HUES6 (cell line): ENCODE measurements around the gene USP27X.
A peak's percentile ranks its signal among the peaks of the same experiment; 100 is the strongest.

Experiments
- H3K27ac ChIP-seq: 2 replicates; pipeline ENCODE4 v1.7.0; 2013; ENCODE audit warnings: low read depth, mild to moderate bottlenecking, low read length, inconsistent platforms
- H3K27me3 ChIP-seq: 2 replicates; pipeline ENCODE4 v1.6.1; 2013; ENCODE audit warnings: low read length; ENCODE audit not compliant: control insufficient read depth, insufficient read depth
- H3K36me3 ChIP-seq: 2 replicates; pipeline ENCODE4 v1.6.1; 2013; ENCODE audit warnings: low read length; ENCODE audit not compliant: control insufficient read depth, insufficient read depth
- H3K4me1 ChIP-seq: 2 replicates; pipeline ENCODE4 v1.6.1; 2013; ENCODE audit warnings: low read length; ENCODE audit not compliant: control insufficient read depth, insufficient read depth
- H3K4me3 ChIP-seq: 2 replicates; pipeline ENCODE4 v1.5.1; 2013; ENCODE audit warnings: low read depth, low read length
- H3K9ac ChIP-seq: one replicate; pipeline ENCODE4 v1.6.1; 2013; ENCODE audit warnings: mild to moderate bottlenecking, low read length
- H3K9me3 ChIP-seq: 2 replicates; pipeline ENCODE4 v1.6.1; 2013; ENCODE audit warnings: low read depth, low read length; ENCODE audit not compliant: control insufficient read depth, insufficient read depth

USP27X gene

DNA sequence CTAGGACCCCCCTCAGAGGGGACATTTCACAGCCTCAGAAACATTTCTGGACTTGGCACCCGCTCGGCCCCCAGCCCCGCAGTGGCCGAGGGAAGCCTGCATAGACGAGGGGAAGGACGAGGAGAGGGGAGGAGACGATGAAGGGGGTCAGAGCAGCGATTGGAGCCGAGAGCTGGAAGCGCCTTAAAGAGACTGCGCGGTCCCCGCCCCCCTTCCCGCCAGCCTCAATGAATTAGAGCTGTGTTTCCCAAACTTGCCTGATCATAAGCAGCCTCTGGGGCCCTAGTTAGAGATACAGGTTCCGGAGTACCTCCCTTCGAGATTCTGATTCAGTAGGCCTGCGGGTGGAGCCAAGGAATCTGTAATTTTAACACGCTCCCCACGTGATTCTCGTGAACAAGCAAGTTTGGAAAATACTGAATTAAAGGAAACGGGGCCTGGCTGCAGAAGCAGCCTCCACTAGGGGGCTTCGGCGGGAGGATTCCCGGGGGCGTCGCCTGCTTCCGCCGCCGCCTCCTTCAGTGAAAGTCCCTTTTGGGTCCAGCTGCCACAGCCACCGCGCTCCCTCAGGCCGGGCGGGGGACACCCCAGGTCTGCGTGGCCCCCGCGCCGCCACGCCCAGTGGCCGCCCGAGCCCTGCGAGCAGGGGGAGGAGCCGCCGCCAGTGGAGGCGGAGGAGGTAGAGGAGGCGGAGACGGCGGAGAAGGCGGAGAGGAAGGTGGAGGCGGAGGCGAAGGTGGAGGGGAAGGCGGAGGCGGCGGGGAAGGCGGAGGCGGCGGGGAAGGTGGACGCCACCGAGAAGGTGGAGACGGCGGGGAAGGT is at the start of gene USP27X:
TSS of gene USP27X (plus strand) at position 651 of the 822 bp plus-strand sequence. CDS start 824 bp downstream, outside the sequence.
- Histone ChIP-seq H3K4me1 (peaks cover 4% of the 10 kb centered on the region; the same call in 1 of the 2 replicates), H3K9me3 (peaks cover 13% of the 10 kb centered on the region; the same call in 1 of the 2 replicates), H3K4me3 (peak within 1 kb of the TSS; percentile 71), H3K27ac (no peak within 1 kb of the TSS; the same call in 1 of the 2 replicates), H3K36me3 (peaks cover 7% of the 10 kb centered on the region; the same call in 1 of the 2 replicates), H3K9ac (peak within 1 kb of the TSS; percentile 67), H3K27me3 (peaks cover 22% of the 10 kb centered on the region)

DNA sequence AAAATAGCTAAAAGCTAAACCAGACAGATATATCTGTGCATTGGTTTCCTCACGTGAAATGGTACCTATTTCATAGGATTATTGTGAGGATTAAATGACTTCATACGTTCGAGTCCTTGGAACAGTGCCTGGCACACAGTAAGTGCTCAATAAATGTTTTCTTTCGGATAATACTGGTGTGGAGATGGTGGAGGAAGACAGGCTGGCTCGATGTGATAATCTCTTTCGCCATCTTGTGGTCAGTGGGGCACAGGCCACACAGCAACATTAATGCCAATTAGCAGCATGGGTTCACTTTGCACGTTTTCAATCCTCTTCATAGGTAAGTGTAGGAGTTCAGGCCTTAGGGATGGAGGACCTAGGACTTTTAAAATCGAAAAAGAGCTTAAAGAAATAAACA is 40.9 kb upstream of the USP27X start:
- H3K9me3 ChIP-seq: peaks cover 3% of the 10 kb centered on the region; the same call in 1 of the 2 replicates
- no peaks in the 10 kb centered on the region for H3K27me3 ChIP-seq
- H3K36me3 ChIP-seq: no peaks in the 10 kb centered on the region
- no peaks in the 10 kb centered on the region for H3K4me1 ChIP-seq
- no peak overlapping the region for H3K9ac ChIP-seq
- no peak overlapping the region for H3K27ac ChIP-seq
- no peak overlapping the region for H3K4me3 ChIP-seq

DNA sequence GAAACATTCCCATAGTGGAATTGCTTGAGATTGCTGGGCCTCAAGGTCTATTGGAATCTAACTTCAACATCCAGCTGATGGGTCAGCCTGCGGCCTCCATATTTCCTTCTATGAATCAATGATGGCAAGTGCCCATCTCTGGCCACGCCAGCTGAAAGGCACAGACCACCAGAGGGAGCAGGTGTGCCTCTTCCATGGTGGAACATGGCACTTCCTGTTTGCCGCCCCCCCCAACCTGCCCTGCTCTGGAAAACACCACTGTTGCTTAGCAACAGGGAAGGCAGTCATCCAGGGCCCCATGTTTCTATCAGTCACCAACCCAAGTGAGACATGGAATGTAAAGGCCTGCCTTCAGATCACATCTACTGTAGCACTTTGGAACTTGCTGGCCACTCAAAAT is 38.6 kb upstream of the USP27X start:
- Histone ChIP-seq H3K27ac (no peak overlapping the region), H3K9ac (no peak overlapping the region), H3K4me1 (no peaks in the 10 kb centered on the region)

DNA sequence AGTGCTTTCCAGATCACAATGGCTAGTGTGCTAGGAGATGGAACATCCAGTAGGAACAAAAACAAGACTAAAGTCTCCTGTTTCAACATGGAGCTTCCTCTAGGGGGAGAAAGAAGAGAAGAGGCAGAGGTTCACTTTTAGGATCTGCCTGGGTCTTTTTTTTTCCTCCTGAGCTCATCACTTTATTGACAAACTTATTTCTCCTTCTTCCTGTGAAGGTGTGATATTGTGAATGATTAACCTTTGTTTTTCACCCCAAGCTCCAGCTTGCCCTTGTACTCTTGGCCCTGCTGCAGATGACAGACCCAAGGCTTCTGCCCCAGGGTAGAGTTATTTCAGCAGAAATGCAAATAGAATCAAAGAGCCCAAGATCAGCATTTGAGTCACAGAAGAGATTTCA is 36.7 kb upstream of the USP27X start:
- Histone ChIP-seq H3K27me3 (no peaks in the 10 kb centered on the region), H3K4me3 (no peak overlapping the region), H3K4me1 (no peaks in the 10 kb centered on the region), H3K36me3 (no peaks in the 10 kb centered on the region), H3K9me3 (peaks cover 3% of the 10 kb centered on the region; the same call in 1 of the 2 replicates), H3K27ac (no peak overlapping the region), H3K9ac (no peak overlapping the region)

More for the DNA sequence above, 38.6 kb upstream of the USP27X start:
- peaks cover 3% of the 10 kb centered on the region; the same call in 1 of the 2 replicates for H3K9me3 ChIP-seq
- H3K4me3 ChIP-seq: no peak overlapping the region
- no peaks in the 10 kb centered on the region for H3K27me3 ChIP-seq
- no peaks in the 10 kb centered on the region for H3K36me3 ChIP-seq

DNA sequence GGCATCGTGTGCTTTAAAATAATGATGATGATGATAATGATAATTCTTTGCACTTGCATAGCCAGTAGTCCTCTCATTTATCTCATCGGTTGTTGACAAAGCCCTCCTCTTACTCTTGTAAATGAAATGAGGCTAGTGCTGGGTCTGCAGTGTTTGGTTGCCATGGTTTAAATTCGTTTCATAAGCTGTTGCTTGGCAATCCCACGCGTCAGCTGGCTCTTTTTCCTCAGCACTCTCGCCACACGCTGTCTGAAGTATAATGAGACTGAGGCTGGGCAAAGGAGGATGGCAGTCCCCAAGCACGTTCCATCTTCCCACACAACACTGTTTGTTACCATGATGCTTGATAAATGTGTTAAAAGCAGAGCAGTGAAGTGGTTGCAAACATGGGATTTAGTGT is 34.7 kb upstream of the USP27X start:
- no peaks in the 10 kb centered on the region for H3K4me1 ChIP-seq
- no peak overlapping the region for H3K4me3 ChIP-seq
- H3K27ac ChIP-seq: no peak overlapping the region
- H3K27me3 ChIP-seq: no peaks in the 10 kb centered on the region
- H3K9me3 ChIP-seq: peaks cover 3% of the 10 kb centered on the region; the same call in 1 of the 2 replicates
- no peaks in the 10 kb centered on the region for H3K36me3 ChIP-seq
- H3K9ac ChIP-seq: no peak overlapping the region

DNA sequence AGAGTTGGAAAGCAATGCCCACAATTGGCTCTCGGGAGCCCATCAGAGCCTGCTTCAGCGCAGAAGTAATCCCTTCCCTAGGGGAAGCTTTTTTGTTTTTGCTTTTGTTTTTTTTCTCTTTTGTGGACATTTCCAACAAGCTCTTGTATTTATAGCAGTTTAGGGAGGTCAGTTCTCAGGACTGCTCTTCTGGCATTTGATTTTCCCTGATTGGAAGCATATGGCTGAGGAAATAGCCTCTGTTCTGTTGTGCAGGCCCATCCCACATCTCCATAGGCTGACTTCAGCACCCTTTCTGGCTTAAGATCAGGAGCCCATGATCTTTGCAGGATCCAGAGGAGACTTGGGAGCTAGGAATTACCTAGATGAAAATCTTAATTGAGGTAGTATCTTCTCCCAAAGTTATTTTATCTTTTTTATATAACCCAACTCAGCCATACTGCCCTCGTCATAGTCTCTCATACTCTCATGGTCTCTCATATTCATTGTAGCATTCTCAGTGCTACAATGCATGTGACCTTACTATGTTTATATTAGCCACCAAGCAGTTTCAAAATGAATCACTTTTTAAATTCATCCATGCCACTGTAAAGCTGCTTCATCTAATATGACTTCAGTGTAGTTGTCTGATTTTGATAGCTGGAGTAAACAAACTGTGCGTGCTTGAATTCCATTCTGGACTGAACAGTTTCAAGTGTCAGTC is 33.4 kb upstream of the USP27X start:
- Histone ChIP-seq H3K9me3 (peaks cover 2% of the 10 kb centered on the region; the same call in 1 of the 2 replicates), H3K27ac (no peak overlapping the region), H3K4me3 (no peak overlapping the region), H3K4me1 (no peaks in the 10 kb centered on the region), H3K9ac (no peak overlapping the region), H3K27me3 (no peaks in the 10 kb centered on the region), H3K36me3 (no peaks in the 10 kb centered on the region)

DNA sequence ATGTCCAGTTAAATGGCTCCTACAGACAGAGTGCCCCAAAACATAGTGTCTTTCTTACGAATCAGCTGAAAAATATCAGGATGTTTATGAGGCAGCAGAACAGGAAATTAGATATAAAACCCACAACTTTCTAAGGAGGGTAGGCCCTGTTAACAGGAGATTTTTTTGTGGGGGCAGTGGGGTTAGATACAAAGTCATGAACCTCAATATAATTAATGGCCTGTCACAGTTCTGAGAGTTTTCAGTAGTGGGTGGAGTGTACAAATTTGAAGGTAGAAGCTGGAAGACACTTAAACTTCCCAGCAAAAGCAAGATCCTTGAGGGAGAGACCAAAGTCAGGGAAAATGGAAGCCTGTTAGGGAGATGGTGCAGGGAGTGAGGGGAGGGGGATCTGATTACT is 32.8 kb upstream of the USP27X start:
- Histone ChIP-seq H3K27me3 (no peaks in the 10 kb centered on the region), H3K36me3 (no peaks in the 10 kb centered on the region), H3K4me3 (no peak overlapping the region), H3K9me3 (no peaks in the 10 kb centered on the region; the same call in 1 of the 2 replicates), H3K9ac (no peak overlapping the region), H3K27ac (no peak overlapping the region), H3K4me1 (no peaks in the 10 kb centered on the region)

DNA sequence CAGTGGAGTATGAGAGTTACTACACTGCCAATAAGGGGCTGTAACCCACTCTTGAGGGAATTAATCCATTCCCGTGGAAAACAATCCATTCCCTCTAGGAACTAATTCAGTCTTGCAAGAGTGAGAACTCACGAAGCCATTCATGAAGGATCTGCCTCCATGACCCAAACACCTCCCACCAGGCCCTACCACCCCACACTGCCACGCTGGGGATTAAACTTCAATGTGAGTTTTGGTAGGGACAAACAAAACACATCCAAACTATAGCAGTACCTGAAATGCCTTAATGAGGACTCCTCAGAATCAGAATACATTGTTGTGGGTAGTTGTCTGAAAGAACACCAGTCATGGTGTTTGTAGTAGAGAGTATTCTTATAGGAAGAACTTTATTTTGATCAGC is 31.0 kb upstream of the USP27X start:
- Histone ChIP-seq H3K9ac (no peak overlapping the region), H3K27ac (no peak overlapping the region), H3K4me1 (no peaks in the 10 kb centered on the region), H3K4me3 (no peak overlapping the region), H3K27me3 (peaks cover under 1% of the 10 kb centered on the region), H3K9me3 (no peaks in the 10 kb centered on the region; the same call in 1 of the 2 replicates), H3K36me3 (no peaks in the 10 kb centered on the region)

DNA sequence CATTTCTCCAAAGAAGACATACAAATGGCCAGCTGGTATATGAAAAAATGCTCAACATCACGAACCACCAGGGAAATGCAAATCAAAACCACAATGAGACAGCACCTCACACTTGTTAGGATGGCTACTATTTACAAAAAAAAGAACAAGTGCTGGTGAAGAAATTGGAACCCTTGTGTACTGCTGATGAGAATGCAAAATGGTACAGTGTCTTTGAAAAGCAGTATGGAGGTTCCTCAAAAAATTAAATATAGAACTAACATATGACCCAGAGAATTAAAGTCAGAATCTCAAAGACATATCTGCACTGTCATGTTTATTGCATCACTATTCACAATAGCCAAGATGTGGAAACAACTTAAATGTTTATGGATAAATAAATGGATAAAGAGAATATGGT is 29.3 kb upstream of the USP27X start:
- Histone ChIP-seq H3K9me3 (no peaks in the 10 kb centered on the region; the same call in 1 of the 2 replicates), H3K4me3 (no peak overlapping the region), H3K27me3 (peaks cover 6% of the 10 kb centered on the region), H3K9ac (no peak overlapping the region), H3K36me3 (no peaks in the 10 kb centered on the region), H3K4me1 (no peaks in the 10 kb centered on the region), H3K27ac (no peak overlapping the region)

DNA sequence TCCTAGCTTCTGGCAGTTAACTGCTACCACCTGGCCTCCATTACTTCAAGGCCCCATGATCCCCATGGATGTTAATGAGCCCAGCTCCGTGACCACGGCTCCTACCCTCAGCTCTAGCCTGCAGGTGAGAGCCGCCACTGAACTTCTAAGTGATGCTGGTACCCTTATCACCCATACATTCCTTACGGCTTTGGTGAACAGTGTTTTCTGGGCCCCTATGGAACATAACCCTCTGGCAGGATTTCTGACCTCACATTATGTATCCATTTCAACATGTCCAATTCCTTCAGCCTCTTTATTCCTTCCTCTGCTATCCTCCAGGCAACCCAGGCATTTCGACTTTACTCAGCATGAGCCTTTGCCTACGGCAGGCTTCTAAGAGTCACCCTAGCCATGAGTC is 25.6 kb upstream of the USP27X start:
- Histone ChIP-seq H3K27me3 (peaks cover 6% of the 10 kb centered on the region), H3K4me1 (no peaks in the 10 kb centered on the region), H3K9me3 (no peaks in the 10 kb centered on the region; the same call in 1 of the 2 replicates), H3K4me3 (no peak overlapping the region), H3K9ac (no peak overlapping the region), H3K36me3 (no peaks in the 10 kb centered on the region), H3K27ac (no peak overlapping the region)

DNA sequence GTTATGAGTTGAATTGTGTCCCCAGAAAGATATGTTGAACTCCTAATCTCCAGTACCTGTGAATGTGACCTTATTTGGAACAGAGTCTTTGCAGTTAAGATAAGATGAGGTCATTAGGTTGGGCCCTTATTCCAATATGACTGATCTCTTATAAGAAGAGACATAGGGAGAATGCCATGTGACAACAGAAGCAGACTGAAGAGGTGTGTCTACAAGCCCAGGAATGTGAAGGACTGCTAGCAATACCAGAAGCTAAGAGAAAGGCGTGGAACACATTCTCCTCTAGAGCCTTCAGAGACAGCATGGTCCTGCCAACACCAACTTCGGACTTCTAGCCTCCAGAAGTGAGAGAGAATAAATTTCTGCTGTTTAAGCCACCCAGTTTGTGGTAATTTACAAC is 22.5 kb upstream of the USP27X start:
- Histone ChIP-seq H3K4me1 (no peaks in the 10 kb centered on the region), H3K4me3 (no peak overlapping the region), H3K9me3 (no peaks in the 10 kb centered on the region; the same call in 1 of the 2 replicates), H3K36me3 (no peaks in the 10 kb centered on the region), H3K9ac (no peak overlapping the region), H3K27ac (no peak overlapping the region), H3K27me3 (peaks cover 6% of the 10 kb centered on the region)
